H1 (cell line): Measurements from ENCODE around the gene FUBP3.

Experiments used
- CHD2 ChIP-seq: IDR thresholded peaks from 2 replicates; pipeline ENCODE4 v1.6.1; 2012; ENCODE audit warnings: low read length, improper control_type of control experiment
- CTCF ChIP-seq, 3 experiments: IDR thresholded peaks; 1 replicate in 2 of 3; 2 replicates in 1 of 3; pipeline versions ENCODE4 v1.5.1 to v1.6.1; 2011; ENCODE audit warnings: low read length in 3 of 3, mild to moderate bottlenecking in 3 of 3, inconsistent platforms in 2 of 3, low read depth in 1 of 3, moderate library complexity in 1 of 3; ENCODE audit not compliant: insufficient read depth in 1 of 3; ENCODE audit errors: control extremely low read depth in 1 of 3
- EGR1 ChIP-seq: IDR thresholded peaks from 2 replicates; pipeline ENCODE4 v1.6.1; 2011; ENCODE audit warnings: low read depth, low read length, borderline replicate concordance

- TF ChIP-seq CTCF (IDR thresholded peaks at IDR 0.05; ENCODE audit: control extremely low read depth in 1 of 3, insufficient read depth in 1 of 3, low read depth in 1 of 3, low read length in 3 of 3) (no peak), CHD2 (no peak), EGR1 (no peak)
Measured at GRCh38 chr9:130660326-130660682, 80.9 kb downstream of the FUBP3 start.
